SK-N-SH (cell line): ENCODE data around the gene SLC25A21.

Source experiments
- CTCF ChIP-seq: fragments of 200-600 bp; sonication (generic); IDR thresholded peaks from 2 replicates; pipeline ENCODE4 v1.6.1; 2017; ENCODE audit warnings: antibody characterized with exemption, mild to moderate bottlenecking, moderate library complexity
- EP300 ChIP-seq, 2 experiments: IDR thresholded peaks; 2 replicates each; pipeline versions ENCODE4 v1.4.0 to v1.6.1; 2012; ENCODE audit warnings: borderline replicate concordance in 1 of 2, low read depth in 1 of 2, low read length in 1 of 2
- EZH2phosphoT487 ChIP-seq: fragments of 200-600 bp; sonication (generic); IDR thresholded peaks from 2 replicates; pipeline ENCODE4 v1.6.1; 2017; ENCODE audit warnings: low read depth, mixed run types, mild to moderate bottlenecking, antibody characterized with exemption, moderate library complexity, borderline replicate concordance
- FOXJ3 ChIP-seq: sonication (generic); formaldehyde crosslinking; IDR thresholded peaks from 2 replicates; pipeline ENCODE4 v1.5.1; 2020; ENCODE audit warnings: mild to moderate bottlenecking, missing genetic modification reagents
- FOXM1 ChIP-seq: IDR thresholded peaks from 2 replicates; pipeline ENCODE4 v1.4.0; 2012; ENCODE audit warnings: low read depth, mild to moderate bottlenecking
- POLR2AphosphoS5 ChIP-seq: IDR thresholded peaks from 2 replicates; pipeline ENCODE4 v1.6.1; 2012; ENCODE audit warnings: low read depth, low read length
- RCOR1 ChIP-seq: fragments of 150-350 bp; IDR thresholded peaks from 2 replicates; pipeline ENCODE4 v1.6.1; 2017; ENCODE audit warnings: antibody characterized with exemption, low read length
- REST ChIP-seq: IDR thresholded peaks from 2 replicates; pipeline ENCODE4 v1.6.1; 2012; ENCODE audit warnings: mild to moderate bottlenecking, low read depth, low read length, moderate library complexity
- RXRA ChIP-seq: IDR thresholded peaks from 2 replicates; pipeline ENCODE4 v1.4.0; 2012; ENCODE audit warnings: low read depth, mild to moderate bottlenecking, borderline replicate concordance
- SMC3 ChIP-seq: IDR thresholded peaks from 2 replicates; pipeline ENCODE4 v1.6.1; 2012; ENCODE audit warnings: low read depth, low read length, improper control_type of control experiment
- USF1 ChIP-seq: IDR thresholded peaks from 2 replicates; pipeline ENCODE4 v1.4.0; 2012; ENCODE audit warnings: low read depth, borderline replicate concordance
- USF2 ChIP-seq: fragments of 150-350 bp; IDR thresholded peaks from 2 replicates; pipeline ENCODE4 v1.6.1; 2017; ENCODE audit warnings: antibody characterized with exemption, low read length, low read depth, borderline replicate concordance
- ZBTB33 ChIP-seq: IDR thresholded peaks from 2 replicates; pipeline ENCODE4 v1.4.0; 2012; ENCODE audit warnings: low read depth, borderline replicate concordance

GRCh38 chr14:36843410-36843809, 329.0 kb downstream of the SLC25A21 start:
- TF ChIP-seq EZH2phosphoT487 = no peak
- no peak for TF ChIP-seq CTCF
- no peak for TF ChIP-seq POLR2AphosphoS5
- TF ChIP-seq USF2 = no peak
- no peak for TF ChIP-seq RXRA
- no peak for TF ChIP-seq EP300 (IDR thresholded peaks at IDR 0.05; ENCODE audit: borderline replicate concordance in 1 of 2, low read depth in 1 of 2, low read length in 1 of 2)
- no peak for TF ChIP-seq SMC3
- no peak for TF ChIP-seq ZBTB33
- TF ChIP-seq USF1 = no peak
- TF ChIP-seq FOXJ3 (CRISPR knock-in tag) = no peak
- TF ChIP-seq RCOR1 = no peak
- TF ChIP-seq REST = no peak
- no peak for TF ChIP-seq FOXM1
